KMS-11 (cell line): ENCODE measurements around the gene MYO1A.

ENCODE experiments used
- H2AFZ ChIP-seq: fragments of 200-600 bp; sonication (generic); 2 replicates; pipeline ENCODE4 v1.6.1; 2016; ENCODE audit warnings: antibody characterized with exemption, mixed run types, low read depth
- H3K27ac ChIP-seq: fragments of 200-600 bp; sonication (generic); 2 replicates; pipeline ENCODE4 v1.6.1; 2016; ENCODE audit warnings: mild to moderate bottlenecking, mixed run types
- H3K27me3 ChIP-seq: fragments of 200-600 bp; sonication (generic); 2 replicates; pipeline ENCODE4 v1.6.1; 2017; ENCODE audit warnings: mild to moderate bottlenecking, low read depth, mixed run types, moderate library complexity; ENCODE audit not compliant: insufficient read depth
- H3K36me3 ChIP-seq: fragments of 200-600 bp; sonication (generic); 2 replicates; pipeline ENCODE4 v1.6.1; 2017; ENCODE audit warnings: mild to moderate bottlenecking, mixed run types; ENCODE audit not compliant: insufficient read depth
- H3K4me1 ChIP-seq: fragments of 200-600 bp; sonication (generic); 2 replicates; pipeline ENCODE4 v1.6.1; 2016; ENCODE audit warnings: mild to moderate bottlenecking, low read depth, mixed run types; ENCODE audit not compliant: poor library complexity, severe bottlenecking
- H3K4me2 ChIP-seq: fragments of 200-600 bp; sonication (generic); 2 replicates; pipeline ENCODE4 v1.7.0; 2016; ENCODE audit warnings: mild to moderate bottlenecking, mixed run types
- H3K4me3 ChIP-seq: fragments of 200-600 bp; sonication (generic); IDR thresholded peaks from 2 replicates; pipeline ENCODE4 v1.6.1; 2017; ENCODE audit warnings: low read depth, low read length, mixed read lengths; ENCODE audit not compliant: insufficient read depth
- H3K79me2 ChIP-seq: fragments of 200-600 bp; sonication (generic); 2 replicates; pipeline ENCODE4 v1.6.1; 2016; ENCODE audit warnings: low read depth, mixed run types; ENCODE audit not compliant: insufficient read depth
- H3K9ac ChIP-seq: fragments of 200-600 bp; sonication (generic); 2 replicates; pipeline ENCODE4 v1.6.1; 2016; ENCODE audit warnings: mild to moderate bottlenecking, mixed run types
- H4K20me1 ChIP-seq: fragments of 200-600 bp; sonication (generic); 2 replicates; pipeline ENCODE4 v1.6.1; 2016; ENCODE audit warnings: mild to moderate bottlenecking, mixed run types; ENCODE audit not compliant: insufficient read depth
- CTCF ChIP-seq: fragments of 200-600 bp; sonication (generic); conservative IDR thresholded peaks from 2 replicates; pipeline ENCODE4 v1.6.1; 2017; ENCODE audit warnings: low read depth, mild to moderate bottlenecking, antibody characterized with exemption, low read length, moderate library complexity, mixed read lengths

The MYO1A gene

GRCh38 chr12:57049890-57050289 is at the start of gene MYO1A:
TSS of gene MYO1A (minus strand) at chr12:57050129. CDS start at chr12:57048323, 1,806 bp downstream.
- no peaks in the 10 kb centered on the region for H3K79me2 ChIP-seq
- no peak within 1 kb of the TSS for H3K9ac ChIP-seq
- TF ChIP-seq CTCF: no peak
- H3K4me2 ChIP-seq: no peak within 1 kb of the TSS
- no peaks in the 10 kb centered on the region for H3K36me3 ChIP-seq
- no peaks in the 10 kb centered on the region for H4K20me1 ChIP-seq
- no peak within 1 kb of the TSS for H3K4me3 ChIP-seq
- no peaks in the 10 kb centered on the region for H3K4me1 ChIP-seq
- no peak within 1 kb of the TSS for H3K27ac ChIP-seq
- H3K27me3 ChIP-seq: peaks cover 20% of the 10 kb centered on the region; the same call in 1 of the 2 replicates
- H2AFZ ChIP-seq: no peak within 1 kb of the TSS

GRCh38 chr12:57099047-57099714 is 49.3 kb upstream of the MYO1A start:
- no peaks in the 10 kb centered on the region for H3K4me1 ChIP-seq
- H3K27me3 ChIP-seq: no peaks in the 10 kb centered on the region
- no peak overlapping the region for H3K4me3 ChIP-seq
- no peaks in the 10 kb centered on the region for H3K79me2 ChIP-seq
- H3K36me3 ChIP-seq: no peaks in the 10 kb centered on the region
- no peaks in the 10 kb centered on the region for H4K20me1 ChIP-seq
- no peak overlapping the region for H3K27ac ChIP-seq
- H2AFZ ChIP-seq: no peak overlapping the region
- H3K4me2 ChIP-seq: no peak overlapping the region
- H3K9ac ChIP-seq: no peak overlapping the region
- TF ChIP-seq CTCF: no peak

- H3K4me3 ChIP-seq: no peak overlapping the region
- no peak overlapping the region for H3K9ac ChIP-seq
- TF ChIP-seq CTCF: no peak
- no peak overlapping the region for H3K4me2 ChIP-seq
- H2AFZ ChIP-seq: no peak overlapping the region
- no peaks in the 10 kb centered on the region for H3K36me3 ChIP-seq
- no peaks in the 10 kb centered on the region for H3K27me3 ChIP-seq
- H4K20me1 ChIP-seq: no peaks in the 10 kb centered on the region
- H3K27ac ChIP-seq: no peak overlapping the region
- H3K79me2 ChIP-seq: no peaks in the 10 kb centered on the region
- no peaks in the 10 kb centered on the region for H3K4me1 ChIP-seq
Measured at GRCh38 chr12:57098546-57098945, 48.6 kb upstream of the MYO1A start.

GRCh38 chr12:57097554-57097835 is 47.6 kb upstream of the MYO1A start:
- Histone ChIP-seq H3K4me3 (no peak overlapping the region), H3K4me1 (no peaks in the 10 kb centered on the region), H4K20me1 (no peaks in the 10 kb centered on the region), H3K79me2 (no peaks in the 10 kb centered on the region), H3K4me2 (no peak overlapping the region), H3K27me3 (no peaks in the 10 kb centered on the region), H3K27ac (no peak overlapping the region), H3K36me3 (no peaks in the 10 kb centered on the region), H2AFZ (no peak overlapping the region), H3K9ac (no peak overlapping the region)
- no peak for TF ChIP-seq CTCF
